ENCODE results near the gene EIF4G3. TPM values are rescaled to one million over a fixed set of nuclear protein-coding genes. Genes with fewer than 3 reads are reported as not detected.
"Not testable (repeated sequence)": the region's sequence is repeated elsewhere in the genome, so short reads cannot be mapped to it uniquely, and the experiment has no call there.

The EIF4G3 gene
- polyA plus RNA-seq, 1 donor (not counting 4 experiments of a cell fraction or from before 2014, with no cell fraction given) = 44.6 TPM

DNA sequence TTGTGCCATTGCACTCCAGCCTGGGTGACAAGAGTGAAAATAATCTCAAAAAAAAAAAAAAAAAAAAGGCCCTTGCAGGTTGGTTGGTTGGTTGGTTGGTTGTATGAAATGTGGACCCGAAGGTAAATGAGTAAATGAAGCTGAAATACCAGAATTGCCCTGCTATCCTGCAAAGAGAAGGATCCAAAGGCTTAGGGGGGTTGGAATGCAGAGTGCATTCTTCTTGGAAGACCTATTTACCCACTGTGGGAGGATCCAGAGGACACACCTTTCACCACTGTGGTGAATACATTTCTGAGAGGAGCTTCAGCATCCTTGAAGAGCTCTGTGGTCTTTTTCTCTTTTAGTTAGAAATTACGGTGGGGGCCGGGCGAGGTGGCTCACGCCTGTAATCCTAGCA, 28.7 kb upstream of the EIF4G3 start:
- Histone ChIP-seq H3K9me1 (ENCODE audit: control insufficient read depth, extremely low read depth, insufficient read depth, low read length) (no peaks in the 10 kb centered on the region), H2AFZ (ENCODE audit: control insufficient read depth, low read length) (no peak overlapping the region), H3K4me1 (ENCODE audit: control insufficient read depth, extremely low read depth, insufficient read depth, low read length) (peaks cover 6% of the 10 kb centered on the region), H3K9me3 (ENCODE audit: control insufficient read depth, low read depth, low read length) (no peaks in the 10 kb centered on the region), H3K4me2 (ENCODE audit: control insufficient read depth, extremely low read depth, insufficient read depth, low read depth, low read length) (no peak overlapping the region), H3K27ac (ENCODE audit: control insufficient read depth, insufficient read depth, low read length) (no peak overlapping the region), H3K79me2 (ENCODE audit: control insufficient read depth, insufficient read depth, low read length) (no peaks in the 10 kb centered on the region), H3K36me3 (ENCODE audit: control insufficient read depth in 2 of 2, extremely low read depth in 1 of 2, insufficient read depth in 2 of 2, low read length in 2 of 2) (no peaks in the 10 kb centered on the region), H3K27me3 (ENCODE audit: control insufficient read depth, extremely low read depth, insufficient read depth, low read length) (no peaks in the 10 kb centered on the region), H3K4me3 (ENCODE audit: control insufficient read depth in 2 of 3, extremely low read depth in 1 of 3, insufficient read depth in 2 of 3, low read depth in 1 of 3, low read length in 3 of 3) (no peak overlapping the region), H3K9ac (ENCODE audit: control insufficient read depth, extremely low read depth, insufficient read depth, low read length) (no peak overlapping the region), H4K20me1 (ENCODE audit: control insufficient read depth, extremely low read depth, insufficient read depth, low read length) (no peaks in the 10 kb centered on the region)
- DNase-seq (ENCODE audit: low read depth, low spot score) (no peak), FAIRE-seq (no peak)
- TF ChIP-seq EZH2 (IDR thresholded peaks at IDR 0.05; ENCODE audit: low read length) = no peak
- TF ChIP-seq, protein P1, sequence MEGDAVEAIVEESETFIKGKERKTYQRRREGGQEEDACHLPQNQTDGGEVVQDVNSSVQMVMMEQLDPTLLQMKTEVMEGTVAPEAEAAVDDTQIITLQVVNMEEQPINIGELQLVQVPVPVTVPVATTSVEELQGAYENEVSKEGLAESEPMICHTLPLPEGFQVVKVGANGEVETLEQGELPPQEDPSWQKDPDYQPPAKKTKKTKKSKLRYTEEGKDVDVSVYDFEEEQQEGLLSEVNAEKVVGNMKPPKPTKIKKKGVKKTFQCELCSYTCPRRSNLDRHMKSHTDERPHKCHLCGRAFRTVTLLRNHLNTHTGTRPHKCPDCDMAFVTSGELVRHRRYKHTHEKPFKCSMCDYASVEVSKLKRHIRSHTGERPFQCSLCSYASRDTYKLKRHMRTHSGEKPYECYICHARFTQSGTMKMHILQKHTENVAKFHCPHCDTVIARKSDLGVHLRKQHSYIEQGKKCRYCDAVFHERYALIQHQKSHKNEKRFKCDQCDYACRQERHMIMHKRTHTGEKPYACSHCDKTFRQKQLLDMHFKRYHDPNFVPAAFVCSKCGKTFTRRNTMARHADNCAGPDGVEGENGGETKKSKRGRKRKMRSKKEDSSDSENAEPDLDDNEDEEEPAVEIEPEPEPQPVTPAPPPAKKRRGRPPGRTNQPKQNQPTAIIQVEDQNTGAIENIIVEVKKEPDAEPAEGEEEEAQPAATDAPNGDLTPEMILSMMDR (optimal IDR thresholded peaks at IDR 0.05 in 1 of 3, IDR thresholded peaks at IDR 0.05 in 1 of 3, conservative IDR thresholded peaks at IDR 0.05 in 1 of 3; ENCODE audit: extremely low read depth in 1 of 3, insufficient read depth in 2 of 3, low read length in 3 of 3) = no peak
- dilution Hi-C loops (cut with MboI; ENCODE audit: extremely low pct_ligation_motif_present, low sequenced_read_pairs) = no loop called here

GRCh38 chr1:21201650-21202049, 25.0 kb upstream of the EIF4G3 start:
- no peak overlapping the region for H3K9ac ChIP-seq (ENCODE audit: control insufficient read depth, extremely low read depth, insufficient read depth, low read length)
- H3K4me2 ChIP-seq (ENCODE audit: control insufficient read depth, extremely low read depth, insufficient read depth, low read depth, low read length) = no peak overlapping the region
- no peaks in the 10 kb centered on the region for H3K79me2 ChIP-seq (ENCODE audit: control insufficient read depth, insufficient read depth, low read length)
- no peak for FAIRE-seq
- no peaks in the 10 kb centered on the region for H3K27me3 ChIP-seq (ENCODE audit: control insufficient read depth, extremely low read depth, insufficient read depth, low read length)
- TF ChIP-seq, protein P1 (optimal IDR thresholded peaks at IDR 0.05 in 1 of 3, IDR thresholded peaks at IDR 0.05 in 1 of 3, conservative IDR thresholded peaks at IDR 0.05 in 1 of 3; ENCODE audit: extremely low read depth in 1 of 3, insufficient read depth in 2 of 3, low read length in 3 of 3) = no peak
- TF ChIP-seq EZH2 (IDR thresholded peaks at IDR 0.05; ENCODE audit: low read length) = no peak
- H3K9me1 ChIP-seq (ENCODE audit: control insufficient read depth, extremely low read depth, insufficient read depth, low read length) = no peaks in the 10 kb centered on the region
- no peaks in the 10 kb centered on the region for H3K36me3 ChIP-seq (ENCODE audit: control insufficient read depth in 2 of 2, extremely low read depth in 1 of 2, insufficient read depth in 2 of 2, low read length in 2 of 2)
- peaks cover 6% of the 10 kb centered on the region for H3K4me1 ChIP-seq (ENCODE audit: control insufficient read depth, extremely low read depth, insufficient read depth, low read length)
- H3K27ac ChIP-seq (ENCODE audit: control insufficient read depth, insufficient read depth, low read length) = no peak overlapping the region
- dilution Hi-C loops (cut with MboI; ENCODE audit: extremely low pct_ligation_motif_present, low sequenced_read_pairs) = no loop called here
- DNase-seq (ENCODE audit: low read depth, low spot score) = no peak
- no peak overlapping the region for H2AFZ ChIP-seq (ENCODE audit: control insufficient read depth, low read length)
- H3K9me3 ChIP-seq (ENCODE audit: control insufficient read depth, low read depth, low read length) = no peaks in the 10 kb centered on the region
- H4K20me1 ChIP-seq (ENCODE audit: control insufficient read depth, extremely low read depth, insufficient read depth, low read length) = no peaks in the 10 kb centered on the region
- no peak overlapping the region for H3K4me3 ChIP-seq (ENCODE audit: control insufficient read depth in 2 of 3, extremely low read depth in 1 of 3, insufficient read depth in 2 of 3, low read depth in 1 of 3, low read length in 3 of 3)

GRCh38 chr1:21201238-21201637, 24.5 kb upstream of the EIF4G3 start:
- H3K79me2 ChIP-seq (ENCODE audit: control insufficient read depth, insufficient read depth, low read length); H3K9me3 ChIP-seq (ENCODE audit: control insufficient read depth, low read depth, low read length); H2AFZ ChIP-seq (ENCODE audit: control insufficient read depth, low read length); H3K9ac ChIP-seq (ENCODE audit: control insufficient read depth, extremely low read depth, insufficient read depth, low read length); dilution Hi-C loops (cut with MboI; ENCODE audit: extremely low pct_ligation_motif_present, low sequenced_read_pairs); H3K4me3 ChIP-seq (ENCODE audit: control insufficient read depth in 2 of 3, extremely low read depth in 1 of 3, insufficient read depth in 2 of 3, low read depth in 1 of 3, low read length in 3 of 3); H4K20me1 ChIP-seq (ENCODE audit: control insufficient read depth, extremely low read depth, insufficient read depth, low read length); H3K36me3 ChIP-seq (ENCODE audit: control insufficient read depth in 2 of 2, extremely low read depth in 1 of 2, insufficient read depth in 2 of 2, low read length in 2 of 2); H3K4me2 ChIP-seq (ENCODE audit: control insufficient read depth, extremely low read depth, insufficient read depth, low read depth, low read length); H3K9me1 ChIP-seq (ENCODE audit: control insufficient read depth, extremely low read depth, insufficient read depth, low read length); H3K27me3 ChIP-seq (ENCODE audit: control insufficient read depth, extremely low read depth, insufficient read depth, low read length); H3K27ac ChIP-seq (ENCODE audit: control insufficient read depth, insufficient read depth, low read length); DNase-seq (ENCODE audit: low read depth, low spot score); H3K4me1 ChIP-seq (ENCODE audit: control insufficient read depth, extremely low read depth, insufficient read depth, low read length); FAIRE-seq: not testable (repeated sequence)
